ENCODE measurements around the gene DERL2. TPM values are rescaled to one million over a fixed set of nuclear protein-coding genes. Genes with fewer than 3 reads are reported as not detected.

The DERL2 gene
- polyA plus RNA-seq, 1 donor (not counting 4 experiments of a cell fraction or from before 2014, with no cell fraction given), result 83.6 TPM

GRCh38 chr17:5444209-5444608, 41.8 kb downstream of the DERL2 start:
- H2AFZ ChIP-seq (ENCODE audit: control insufficient read depth, low read length), result no peak overlapping the region
- TF ChIP-seq EZH2 (IDR thresholded peaks at IDR 0.05; ENCODE audit: low read length) (no peak), CTCF (optimal IDR thresholded peaks at IDR 0.05 in 1 of 3, IDR thresholded peaks at IDR 0.05 in 1 of 3, conservative IDR thresholded peaks at IDR 0.05 in 1 of 3; ENCODE audit: extremely low read depth in 1 of 3, insufficient read depth in 2 of 3, low read length in 3 of 3) (no peak)
- dilution Hi-C loops (cut with MboI; ENCODE audit: extremely low pct_ligation_motif_present, low sequenced_read_pairs), result no loop called here
- peaks cover 4% of the 10 kb centered on the region for H3K4me1 ChIP-seq (ENCODE audit: control insufficient read depth, extremely low read depth, insufficient read depth, low read length)
- H3K36me3 ChIP-seq (ENCODE audit: control insufficient read depth in 2 of 2, extremely low read depth in 1 of 2, insufficient read depth in 2 of 2, low read length in 2 of 2), result peaks cover 23 to 43% of the 10 kb centered on the region in 2 experiments
- peaks cover 4% of the 10 kb centered on the region for H3K79me2 ChIP-seq (ENCODE audit: control insufficient read depth, insufficient read depth, low read length)
- H3K27me3 ChIP-seq (ENCODE audit: control insufficient read depth, extremely low read depth, insufficient read depth, low read length), result no peaks in the 10 kb centered on the region
- DNase-seq (ENCODE audit: low read depth, low spot score) (no peak), FAIRE-seq (no peak)
- H3K27ac ChIP-seq (ENCODE audit: control insufficient read depth, insufficient read depth, low read length), result no peak overlapping the region
- no peak overlapping the region for H3K4me2 ChIP-seq (ENCODE audit: control insufficient read depth, extremely low read depth, insufficient read depth, low read depth, low read length)
- no peaks in the 10 kb centered on the region for H3K9me3 ChIP-seq (ENCODE audit: control insufficient read depth, low read depth, low read length)
- no peaks in the 10 kb centered on the region for H4K20me1 ChIP-seq (ENCODE audit: control insufficient read depth, extremely low read depth, insufficient read depth, low read length)
- no peak overlapping the region for H3K4me3 ChIP-seq (ENCODE audit: control insufficient read depth in 2 of 3, extremely low read depth in 1 of 3, insufficient read depth in 2 of 3, low read depth in 1 of 3, low read length in 3 of 3)
- H3K9ac ChIP-seq (ENCODE audit: control insufficient read depth, extremely low read depth, insufficient read depth, low read length), result no peak overlapping the region
- no peaks in the 10 kb centered on the region for H3K9me1 ChIP-seq (ENCODE audit: control insufficient read depth, extremely low read depth, insufficient read depth, low read length)

- H2AFZ ChIP-seq (ENCODE audit: control insufficient read depth, low read length), result no peak overlapping the region
- no peaks in the 10 kb centered on the region for H4K20me1 ChIP-seq (ENCODE audit: control insufficient read depth, extremely low read depth, insufficient read depth, low read length)
- DNase-seq (ENCODE audit: low read depth, low spot score), result no peak
- H3K79me2 ChIP-seq (ENCODE audit: control insufficient read depth, insufficient read depth, low read length), result peaks cover 6% of the 10 kb centered on the region
- H3K36me3 ChIP-seq (ENCODE audit: control insufficient read depth in 2 of 2, extremely low read depth in 1 of 2, insufficient read depth in 2 of 2, low read length in 2 of 2), result peaks cover 21 to 42% of the 10 kb centered on the region in 2 experiments
- H3K9ac ChIP-seq (ENCODE audit: control insufficient read depth, extremely low read depth, insufficient read depth, low read length), result no peak overlapping the region
- no peaks in the 10 kb centered on the region for H3K9me3 ChIP-seq (ENCODE audit: control insufficient read depth, low read depth, low read length)
- no peak overlapping the region for H3K4me3 ChIP-seq (ENCODE audit: control insufficient read depth in 2 of 3, extremely low read depth in 1 of 3, insufficient read depth in 2 of 3, low read depth in 1 of 3, low read length in 3 of 3)
- TF ChIP-seq CTCF (optimal IDR thresholded peaks at IDR 0.05 in 1 of 3, IDR thresholded peaks at IDR 0.05 in 1 of 3, conservative IDR thresholded peaks at IDR 0.05 in 1 of 3; ENCODE audit: extremely low read depth in 1 of 3, insufficient read depth in 2 of 3, low read length in 3 of 3) (no peak), EZH2 (IDR thresholded peaks at IDR 0.05; ENCODE audit: low read length) (no peak)
- no peak overlapping the region for H3K27ac ChIP-seq (ENCODE audit: control insufficient read depth, insufficient read depth, low read length)
- dilution Hi-C loops (cut with MboI; ENCODE audit: extremely low pct_ligation_motif_present, low sequenced_read_pairs), result no loop called here
- FAIRE-seq, result no peak
- no peaks in the 10 kb centered on the region for H3K9me1 ChIP-seq (ENCODE audit: control insufficient read depth, extremely low read depth, insufficient read depth, low read length)
- H3K4me1 ChIP-seq (ENCODE audit: control insufficient read depth, extremely low read depth, insufficient read depth, low read length), result peaks cover 4% of the 10 kb centered on the region
- no peaks in the 10 kb centered on the region for H3K27me3 ChIP-seq (ENCODE audit: control insufficient read depth, extremely low read depth, insufficient read depth, low read length)
- H3K4me2 ChIP-seq (ENCODE audit: control insufficient read depth, extremely low read depth, insufficient read depth, low read depth, low read length), result no peak overlapping the region
Measured at GRCh38 chr17:5443728-5444127, 42.2 kb downstream of the DERL2 start.

All from keratinocyte (primary cell).